ENCODE measurements around the gene HLA-DMB. TPM values are rescaled to one million over a fixed set of nuclear protein-coding genes. Genes with fewer than 3 reads are reported as not detected.
A peak's percentile ranks its signal among the peaks of the same experiment; 100 is the strongest.

The HLA-DMB gene
- total RNA-seq (2022), result 32.4 and 35.9 TPM in 2 replicates
- percentile 54 among the genes with signal in this experiment for Bru-seq, nascent RNA
- percentile 80 among the genes with signal in this experiment for BruChase-seq, experiment 1, labeled RNA remaining after a 6-hour chase
- BruChase-seq, experiment 2, labeled RNA remaining after a 2-hour chase, result percentile 76 among the genes with signal in this experiment
- long read RNA-seq, transcript HLA-DMB-258 (6 exons, 1,397 nt), result major isoform, 6 of 39 reads
- long read RNA-seq, partial matches to known transcripts, result 1 of 39 reads
- long read RNA-seq, other reads (novel, unspliced or antisense), result 31 of 39 reads

- Mint-ChIP-seq H3K4me3 (ENCODE audit: low read depth, unreplicated experiment) (peak within 1 kb of the TSS; percentile 71), H3K4me1 (ENCODE audit: low read depth, unreplicated experiment) (peaks cover 28% of the 10 kb centered on the region), H3K27ac (ENCODE audit: unreplicated experiment) (peak within 1 kb of the TSS; percentile 36), H3K27me3 (ENCODE audit: unreplicated experiment) (no peaks in the 10 kb centered on the region), H3K9me3 (ENCODE audit: low read depth, unreplicated experiment) (peaks cover 2% of the 10 kb centered on the region), H3K36me3 (ENCODE audit: insufficient read depth, unreplicated experiment) (peaks cover 11% of the 10 kb centered on the region)
- DNase-seq, result peak; percentile 81
- intact Hi-C loops (cut with micrococcal nuclease; ENCODE audit: unreplicated experiment), result no loop called here
- BruUV-seq (replicated peaks), result no TSS peak
- CTCF ChIA-PET, result interaction anchor here (0.6 to 4.2 kb wide), 13 partner anchors 9 to 1670 kb away, joined by 3 to 27 read pairs (median 4); partner anchors contain the start of genes HLA-DMA and TAP2
- no peak for TF ChIP-seq CTCF (IDR thresholded peaks at IDR 0.05; ENCODE audit: unreplicated experiment)
Measured at GRCh38 chr6:32940656-32941213, at the start of gene HLA-DMB. TSS of gene HLA-DMB (minus strand) at chr6:32941028. CDS start at chr6:32940807, 221 bp downstream.

- CTCF ChIA-PET, result interaction anchor here (0.6 kb wide), 3 partner anchors 136 to 542 kb away, joined by 3 to 5 read pairs (median 3); partner anchors contain the start of gene TAP1
- no peak for DNase-seq
- H3K36me3 Mint-ChIP-seq (ENCODE audit: insufficient read depth, unreplicated experiment), result peaks cover 3% of the 10 kb centered on the region
- H3K27me3 Mint-ChIP-seq (ENCODE audit: unreplicated experiment), result peaks cover 55% of the 10 kb centered on the region
- intact Hi-C loops (cut with micrococcal nuclease; ENCODE audit: unreplicated experiment), result no loop called here
- TF ChIP-seq CTCF (IDR thresholded peaks at IDR 0.05; ENCODE audit: unreplicated experiment), result no peak
- no peaks in the 10 kb centered on the region for H3K9me3 Mint-ChIP-seq (ENCODE audit: low read depth, unreplicated experiment)
- H3K27ac Mint-ChIP-seq (ENCODE audit: unreplicated experiment), result no peak overlapping the region
- H3K4me3 Mint-ChIP-seq (ENCODE audit: low read depth, unreplicated experiment), result no peak overlapping the region
- no TSS peak for BruUV-seq (replicated peaks)
- peaks cover 13% of the 10 kb centered on the region for H3K4me1 Mint-ChIP-seq (ENCODE audit: low read depth, unreplicated experiment)
Measured at GRCh38 chr6:32989368-32989767, 48.5 kb upstream of the HLA-DMB start.

GRCh38 chr6:32984622-32985389, 44.0 kb upstream of the HLA-DMB start:
- peak; percentile 97 for DNase-seq
- intact Hi-C loops (cut with micrococcal nuclease; ENCODE audit: unreplicated experiment), result loop anchor here (1.0 kb wide), 2 partner anchors 52 to 100 kb away; no protein-coding TSS in a partner anchor
- Mint-ChIP-seq H3K27ac (ENCODE audit: unreplicated experiment) (peak overlapping the region; percentile 9), H3K4me1 (ENCODE audit: low read depth, unreplicated experiment) (peaks cover 44% of the 10 kb centered on the region), H3K27me3 (ENCODE audit: unreplicated experiment) (peaks cover 28% of the 10 kb centered on the region), H3K4me3 (ENCODE audit: low read depth, unreplicated experiment) (no peak overlapping the region), H3K9me3 (ENCODE audit: low read depth, unreplicated experiment) (no peaks in the 10 kb centered on the region), H3K36me3 (ENCODE audit: insufficient read depth, unreplicated experiment) (peaks cover 34% of the 10 kb centered on the region)
- CTCF ChIA-PET, result interaction anchor here (0.5 to 5.3 kb wide), 40 partner anchors 14 to 264 kb away, joined by 3 to 143 read pairs (median 6); partner anchors contain the start of genes BRD2, HLA-DMA, HLA-DMB and PSMB9
- no TSS peak for BruUV-seq (replicated peaks)
- peak; percentile 93 for TF ChIP-seq CTCF (IDR thresholded peaks at IDR 0.05; ENCODE audit: unreplicated experiment)

GRCh38 chr6:32983964-32984621, 43.3 kb upstream of the HLA-DMB start:
- H3K9me3 Mint-ChIP-seq (ENCODE audit: low read depth, unreplicated experiment), result no peaks in the 10 kb centered on the region
- DNase-seq, result no peak
- H3K36me3 Mint-ChIP-seq (ENCODE audit: insufficient read depth, unreplicated experiment), result peaks cover 41% of the 10 kb centered on the region
- CTCF ChIA-PET, result interaction anchor here (0.7 to 5.3 kb wide), 39 partner anchors 13 to 265 kb away, joined by 3 to 143 read pairs (median 6); partner anchors contain the start of genes BRD2, HLA-DMA, HLA-DMB and PSMB9
- peaks cover 28% of the 10 kb centered on the region for H3K27me3 Mint-ChIP-seq (ENCODE audit: unreplicated experiment)
- peak overlapping the region; percentile 9 for H3K27ac Mint-ChIP-seq (ENCODE audit: unreplicated experiment)
- intact Hi-C loops (cut with micrococcal nuclease; ENCODE audit: unreplicated experiment), result loop anchor here (1.0 kb wide), 2 partner anchors 51 to 99 kb away; no protein-coding TSS in a partner anchor
- TF ChIP-seq CTCF (IDR thresholded peaks at IDR 0.05; ENCODE audit: unreplicated experiment), result no peak
- peaks cover 50% of the 10 kb centered on the region for H3K4me1 Mint-ChIP-seq (ENCODE audit: low read depth, unreplicated experiment)
- BruUV-seq (replicated peaks), result no TSS peak
- no peak overlapping the region for H3K4me3 Mint-ChIP-seq (ENCODE audit: low read depth, unreplicated experiment)

Measured in Calu3 (cell line).